HepG2 (cell line): ENCODE measurements around the gene PLD3. TPM values are rescaled to one million over a fixed set of nuclear protein-coding genes. Genes with fewer than 3 reads are reported as not detected.

Experiments used
- ATAC-seq: fragments of 200-7000 bp; cut with Tn5 transposase; 3 replicates; pipeline ENCODE4 v1.9.1; 2020; ENCODE audit warnings: mild to moderate bottlenecking, moderate library complexity
- BruUV-seq: library from RNA; stranded (reverse); fragments of 400-500 nt; replicated peaks from 2 replicates; lab custom pipeline; 2021; lab: Mats Ljungman, UMichigan
- CTCF ChIA-PET: fragments of 300-600 bp; formaldehyde crosslinking; extraction: SDS; loops from one replicate; lab custom pipeline; 2021; ENCODE audit warnings: low total read pairs, inconsistent platforms, low intra/inter-chr PET ratio; lab: Yijun Ruan, JAX
- POLR2A ChIA-PET: fragments of 350-600 bp; sonication (Branson Sonifier 250); formaldehyde crosslinking; loops from one replicate; lab custom pipeline; 2020; ENCODE audit warnings: antibody characterized with exemption, inconsistent platforms; lab: Yijun Ruan, JAX
- DNase-seq: peaks from one replicate; pipeline ENCODE4 v3.0.0-alpha.2; 2015; ENCODE audit warnings: low spot score
- FAIRE-seq: peaks from 3 replicates; lab custom pipeline; 2011; peaks lifted over from hg19 to GRCh38; lab: Jason Lieb, UNC
- H2AFZ ChIP-seq: one replicate; pipeline ENCODE4 v1.6.1; 2011; ENCODE audit warnings: low read length, inconsistent platforms
- H3K27ac ChIP-seq: fragments of 300-600 bp; 3 replicates; pipeline ENCODE4 v1.8.0; 2011; ENCODE audit warnings: mixed run types, mild to moderate bottlenecking, mixed read lengths, low read length, inconsistent platforms; ENCODE audit not compliant: insufficient read depth; ENCODE audit errors: extremely low read length
- H3K27me3 ChIP-seq, 2 experiments: fragments of 200-600 bp in 1 of 2; 2 replicates in 1 of 2; 3 replicates in 1 of 2; pipeline versions ENCODE4 v1.6.0 to v1.8.0; 2011; ENCODE audit warnings: low read length in 2 of 2, mild to moderate bottlenecking in 2 of 2, moderate library complexity in 2 of 2, inconsistent platforms in 1 of 2; ENCODE audit not compliant: insufficient read depth in 2 of 2, control insufficient read depth in 1 of 2
- H3K36me3 ChIP-seq, 2 experiments: fragments of 200-600 bp in 1 of 2; replicated peaks in 1 of 2; 2 replicates in 1 of 2; 3 replicates in 1 of 2; pipeline versions ENCODE4 v1.5.1 to v1.8.0; 2011; ENCODE audit warnings: low read length in 2 of 2, inconsistent platforms in 1 of 2; ENCODE audit not compliant: insufficient read depth in 2 of 2, control insufficient read depth in 1 of 2
- H3K4me1 ChIP-seq: 2 replicates; pipeline ENCODE4 v1.5.1; 2012; ENCODE audit warnings: low read length, inconsistent platforms; ENCODE audit not compliant: insufficient read depth
- H3K4me2 ChIP-seq: 2 replicates; pipeline ENCODE4 v1.6.0; 2011; ENCODE audit warnings: low read depth, low read length, inconsistent platforms
- H3K4me3 ChIP-seq, 3 experiments: fragments of 200-600 bp in 1 of 3; sonication (generic), shearing (Covaris generic) in 1 of 3; replicated peaks in 1 of 3; 2 replicates each; pipeline ENCODE4 v1.5.1; 2011 to 2016; ENCODE audit warnings: low read length in 3 of 3, inconsistent platforms in 2 of 3, low read depth in 2 of 3, mild to moderate bottlenecking in 2 of 3, control low read depth in 1 of 3, mixed read lengths in 1 of 3; ENCODE audit not compliant: insufficient read depth in 1 of 3
- H3K79me2 ChIP-seq: one replicate; pipeline ENCODE4 v1.6.1; 2011; ENCODE audit warnings: low read length, inconsistent platforms; ENCODE audit not compliant: insufficient read depth
- H3K9ac ChIP-seq: 2 replicates; pipeline ENCODE4 v1.6.0; 2011; ENCODE audit warnings: mild to moderate bottlenecking, low read depth, low read length, inconsistent platforms; ENCODE audit not compliant: insufficient read depth
- H3K9me3 ChIP-seq: 2 replicates; pipeline ENCODE4 v1.5.1; 2012; ENCODE audit warnings: mild to moderate bottlenecking, low read length
- H4K20me1 ChIP-seq: 2 replicates; pipeline ENCODE4 v1.6.0; 2011; ENCODE audit warnings: inconsistent platforms, mild to moderate bottlenecking, low read length, moderate library complexity; ENCODE audit not compliant: insufficient read depth
- AHR ChIP-seq: IDR thresholded peaks from 2 replicates; pipeline ENCODE4 v1.6.1; 2018; ENCODE audit warnings: missing genetic modification reagents, missing compliant biosample characterization
- CENPT ChIP-seq: sonication (generic); formaldehyde crosslinking; IDR thresholded peaks from 2 replicates; pipeline ENCODE4 v1.8.0; 2022; ENCODE audit warnings: low read depth, mild to moderate bottlenecking, moderate library complexity, missing genetic modification reagents
- DMAP1 ChIP-seq: IDR thresholded peaks from 2 replicates; pipeline ENCODE4 v1.6.1; 2016
- GTF3A ChIP-seq: sonication (generic); formaldehyde crosslinking; conservative IDR thresholded peaks from 2 replicates; pipeline ENCODE4 v1.4.0; 2020; ENCODE audit warnings: mild to moderate bottlenecking, missing genetic modification reagents
- MED1 ChIP-seq: sonication (generic); formaldehyde crosslinking; IDR thresholded peaks from 2 replicates; pipeline ENCODE4 v1.4.0; 2020; ENCODE audit warnings: missing genetic modification reagents
- RELA ChIP-seq: sonication (generic); formaldehyde crosslinking; IDR thresholded peaks from 2 replicates; pipeline ENCODE4 v1.4.0; 2020; ENCODE audit warnings: missing genetic modification reagents
- SP4 ChIP-seq: sonication (generic); formaldehyde crosslinking; IDR thresholded peaks from 2 replicates; pipeline ENCODE4 v1.8.1; 2023; ENCODE audit warnings: mild to moderate bottlenecking, missing genetic modification reagents
- SRSF1 ChIP-seq: fragments of 200-400 bp; formaldehyde crosslinking; optimal IDR thresholded peaks from 2 replicates; pipeline ENCODE3; 2017; ENCODE audit warnings: mild to moderate bottlenecking, low read depth, low read length, moderate library complexity
- TMF1 ChIP-seq: sonication (generic); formaldehyde crosslinking; IDR thresholded peaks from 2 replicates; pipeline ENCODE4 v1.8.1; 2022; ENCODE audit warnings: low read depth, missing genetic modification reagents
- ZFP37 ChIP-seq: sonication (generic); formaldehyde crosslinking; IDR thresholded peaks from 2 replicates; pipeline ENCODE4 v1.4.0; 2020; ENCODE audit warnings: missing genetic modification reagents, borderline replicate concordance
- ZNF430 ChIP-seq: sonication (generic); formaldehyde crosslinking; IDR thresholded peaks from 2 replicates; pipeline ENCODE4 v1.9.0; 2021; ENCODE audit warnings: mild to moderate bottlenecking, missing genetic modification reagents
- ZNF619 ChIP-seq: sonication (generic); formaldehyde crosslinking; IDR thresholded peaks from 2 replicates; pipeline ENCODE4 v1.4.0; 2020; ENCODE audit warnings: mild to moderate bottlenecking, missing genetic modification reagents
- ZNF737 ChIP-seq: sonication (generic); formaldehyde crosslinking; IDR thresholded peaks from 2 replicates; pipeline ENCODE4 v1.5.0; 2020; ENCODE audit warnings: missing genetic modification reagents, mild to moderate bottlenecking, borderline replicate concordance
- ZNF850 ChIP-seq: sonication (generic); formaldehyde crosslinking; conservative IDR thresholded peaks from 2 replicates; pipeline ENCODE4 v1.9.0; 2021; ENCODE audit warnings: mild to moderate bottlenecking, missing genetic modification reagents
- WGBS: methylation state at CpG from one replicate; pipeline ENCODE4 v1.1.6; 2017; ENCODE audit warnings: low lambda C conversion rate; 5-methylcytosine and 5-hydroxymethylcytosine counted together
- in situ Hi-C: cut with HindIII; loops from 2 replicates; pipeline ENCODE4 v1.10.0; 2017; ENCODE audit warnings: low pct_unique_long_range_greater_than_20kb; ENCODE audit not compliant: extremely low pct_ligation_motif_present
- intact Hi-C: fragments of 100-400 bp; cut with micrococcal nuclease; formaldehyde crosslinking; loops from one replicate; pipeline ENCODE4 v1.10.0; 2022; ENCODE audit not compliant: unreplicated experiment
- polyA plus RNA-seq, 8 experiments: library from polyadenylated mRNA; depleted of rRNA in 3 of 8; stranded (reverse) in 7 of 8; unstranded in 1 of 8; fragments of >200 nt; fragmentation: Illumina TruSeq in 4 of 8; extraction: Trizol in 4 of 8; gene quantifications; 2 replicates each; pipeline versions ENCODE4 v1.2.1 to v1.2.3, GENCODE V29; 2011 to 2016; ENCODE audit warnings: low read depth in 4 of 8, missing spikeins in 1 of 8, mixed read lengths in 1 of 8; ENCODE audit not compliant: insufficient read depth in 1 of 8
- total RNA-seq, 5 experiments: library from RNA; depleted of rRNA; stranded (reverse); fragments of >200 nt; fragmentation: Illumina TruSeq; extraction: Trizol; gene quantifications; 2 replicates each; pipeline ENCODE4 v1.2.3, GENCODE V29; 2016; ENCODE audit warnings: low read depth in 1 of 5
- TF ChIP-seq, protein P1 (sequence below): sonication (generic); formaldehyde crosslinking; IDR thresholded peaks from 2 replicates; pipeline ENCODE4 v1.5.0; 2020; ENCODE audit warnings: missing genetic modification reagents, mild to moderate bottlenecking, borderline replicate concordance
- TF ChIP-seq, protein P2 (sequence below): sonication (generic); formaldehyde crosslinking; IDR thresholded peaks from 2 replicates; pipeline ENCODE4 v1.4.0; 2020; ENCODE audit warnings: low read depth, missing genetic modification reagents
- TF ChIP-seq, protein P3 (sequence below): IDR thresholded peaks from 2 replicates; pipeline ENCODE4 v1.6.1; 2016; ENCODE audit warnings: mild to moderate bottlenecking, missing biosample characterization, missing genetic modification reagents

PLD3 gene
- total and polyA plus RNA-seq, 2 of the 13 experiments (the other 11 are each of a cell fraction or from before 2014, with no cell fraction given): 45.7 to 164 TPM

DNA sequence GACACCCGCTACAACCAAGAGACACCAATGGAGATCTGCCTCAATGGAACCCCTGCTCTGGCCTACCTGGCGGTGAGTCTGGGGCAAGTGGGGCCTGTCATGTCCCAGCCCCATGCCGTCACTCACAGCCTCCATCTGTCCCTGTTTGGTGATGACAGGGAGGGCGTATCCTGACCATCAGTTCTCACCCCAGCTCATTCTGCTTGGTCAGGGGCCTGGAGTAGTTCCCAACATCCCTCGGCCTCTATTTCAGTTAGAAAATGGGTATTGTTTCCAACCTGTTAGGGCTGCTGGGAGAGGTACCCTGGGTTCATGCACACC lies 23.3 kb downstream of the PLD3 start:
- H3K4me2 ChIP-seq: no peak overlapping the region
- no peaks in the 10 kb centered on the region for H3K79me2 ChIP-seq
- H3K27ac ChIP-seq: no peak overlapping the region
- intact Hi-C loops (no loop called here), in situ Hi-C loops (no loop called here)
- CTCF ChIA-PET: no interaction called here
- 90% methylated on average over 2 of the region's 5 CpGs for WGBS
- POLR2A ChIA-PET: no interaction called here
- DNase-seq (no peak), ATAC-seq (no peak), FAIRE-seq (no peak)
- TF ChIP-seq ZNF850 (CRISPR knock-in tag) (no peak), ZNF430 (CRISPR knock-in tag) (no peak), MED1 (no peak), ZNF737 (CRISPR knock-in tag) (no peak), TMF1 (CRISPR knock-in tag) (no peak), AHR (CRISPR knock-in tag) (no peak), ZNF619 (CRISPR knock-in tag) (no peak), ZFP37 (CRISPR knock-in tag) (no peak), CENPT (CRISPR knock-in tag) (no peak), SP4 (CRISPR knock-in tag) (no peak), SRSF1 (no peak), DMAP1 (CRISPR knock-in tag) (no peak), GTF3A (CRISPR knock-in tag) (no peak), RELA (CRISPR knock-in tag) (no peak)
- TF ChIP-seq, protein P1, sequence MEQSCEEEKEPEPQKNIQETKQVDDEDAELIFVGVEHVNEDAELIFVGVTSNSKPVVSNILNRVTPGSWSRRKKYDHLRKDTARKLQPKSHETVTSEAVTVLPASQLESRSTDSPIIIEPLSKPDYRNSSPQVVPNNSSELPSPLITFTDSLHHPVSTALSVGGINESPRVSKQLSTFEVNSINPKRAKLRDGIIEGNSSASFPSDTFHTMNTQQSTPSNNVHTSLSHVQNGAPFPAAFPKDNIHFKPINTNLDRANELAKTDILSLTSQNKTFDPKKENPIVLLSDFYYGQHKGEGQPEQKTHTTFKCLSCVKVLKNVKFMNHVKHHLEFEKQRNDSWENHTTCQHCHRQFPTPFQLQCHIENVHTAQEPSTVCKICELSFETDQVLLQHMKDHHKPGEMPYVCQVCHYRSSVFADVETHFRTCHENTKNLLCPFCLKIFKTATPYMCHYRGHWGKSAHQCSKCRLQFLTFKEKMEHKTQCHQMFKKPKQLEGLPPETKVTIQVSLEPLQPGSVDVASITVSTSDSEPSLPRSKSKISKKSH (CRISPR knock-in tag): no peak
- TF ChIP-seq, protein P2, sequence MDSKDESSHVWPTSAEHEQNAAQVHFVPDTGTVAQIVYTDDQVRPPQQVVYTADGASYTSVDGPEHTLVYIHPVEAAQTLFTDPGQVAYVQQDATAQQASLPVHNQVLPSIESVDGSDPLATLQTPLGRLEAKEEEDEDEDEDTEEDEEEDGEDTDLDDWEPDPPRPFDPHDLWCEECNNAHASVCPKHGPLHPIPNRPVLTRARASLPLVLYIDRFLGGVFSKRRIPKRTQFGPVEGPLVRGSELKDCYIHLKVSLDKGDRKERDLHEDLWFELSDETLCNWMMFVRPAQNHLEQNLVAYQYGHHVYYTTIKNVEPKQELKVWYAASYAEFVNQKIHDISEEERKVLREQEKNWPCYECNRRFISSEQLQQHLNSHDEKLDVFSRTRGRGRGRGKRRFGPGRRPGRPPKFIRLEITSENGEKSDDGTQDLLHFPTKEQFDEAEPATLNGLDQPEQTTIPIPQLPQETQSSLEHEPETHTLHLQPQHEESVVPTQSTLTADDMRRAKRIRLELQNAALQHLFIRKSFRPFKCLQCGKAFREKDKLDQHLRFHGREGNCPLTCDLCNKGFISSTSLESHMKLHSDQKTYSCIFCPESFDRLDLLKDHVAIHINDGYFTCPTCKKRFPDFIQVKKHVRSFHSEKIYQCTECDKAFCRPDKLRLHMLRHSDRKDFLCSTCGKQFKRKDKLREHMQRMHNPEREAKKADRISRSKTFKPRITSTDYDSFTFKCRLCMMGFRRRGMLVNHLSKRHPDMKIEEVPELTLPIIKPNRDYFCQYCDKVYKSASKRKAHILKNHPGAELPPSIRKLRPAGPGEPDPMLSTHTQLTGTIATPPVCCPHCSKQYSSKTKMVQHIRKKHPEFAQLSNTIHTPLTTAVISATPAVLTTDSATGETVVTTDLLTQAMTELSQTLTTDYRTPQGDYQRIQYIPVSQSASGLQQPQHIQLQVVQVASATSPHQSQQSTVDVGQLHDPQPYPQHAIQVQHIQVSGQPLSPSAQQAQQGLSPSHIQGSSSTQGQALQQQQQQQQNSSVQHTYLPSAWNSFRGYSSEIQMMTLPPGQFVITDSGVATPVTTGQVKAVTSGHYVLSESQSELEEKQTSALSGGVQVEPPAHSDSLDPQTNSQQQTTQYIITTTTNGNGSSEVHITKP (CRISPR knock-in tag): no peak
- TF ChIP-seq, protein P3, sequence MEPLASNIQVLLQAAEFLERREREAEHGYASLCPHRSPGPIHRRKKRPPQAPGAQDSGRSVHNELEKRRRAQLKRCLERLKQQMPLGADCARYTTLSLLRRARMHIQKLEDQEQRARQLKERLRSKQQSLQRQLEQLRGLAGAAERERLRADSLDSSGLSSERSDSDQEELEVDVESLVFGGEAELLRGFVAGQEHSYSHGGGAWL (CRISPR knock-in tag): no peak
- no peaks in the 10 kb centered on the region for H4K20me1 ChIP-seq
- H3K36me3 ChIP-seq: peaks cover 2 to 11% of the 10 kb centered on the region in 2 experiments; a peak in 3 of 5 replicates
- H3K4me1 ChIP-seq: no peaks in the 10 kb centered on the region
- no peaks in the 10 kb centered on the region for H3K9me3 ChIP-seq
- no peak overlapping the region for H2AFZ ChIP-seq
- no peak overlapping the region for H3K4me3 ChIP-seq
- H3K9ac ChIP-seq: no peak overlapping the region
- no TSS peak for BruUV-seq
- H3K27me3 ChIP-seq: no peaks in the 10 kb centered on the region
